ENCODE measurements around the gene STARD7. TPM values are rescaled to one million over a fixed set of nuclear protein-coding genes. Genes with fewer than 3 reads are reported as not detected.

STARD7 gene
- total and polyA plus RNA-seq, 9 of the 15 experiments (the other 6 are each of a cell fraction or from before 2014, with no cell fraction given): 90.9 to 196 (median 145) TPM

- H3K36me3 ChIP-seq (ENCODE audit: control insufficient read depth, insufficient read depth, low read length): peaks cover 22% of the 10 kb centered on the region; the same call in 2 of the 3 replicates
- no peak overlapping the region for H3K27ac ChIP-seq (ENCODE audit: extremely low read depth, low read depth, low read length)
- FAIRE-seq (no peak), ATAC-seq (no peak), DNase-seq (ENCODE audit: extremely low read depth in 1 of 4, low spot score in 3 of 4) (no peak)
- ChIA-PET CTCF (ENCODE audit: low intra/inter-chr PET ratio) (no interaction called here), POLR2A (interaction anchor here (0.5 to 1.9 kb wide), 3 partner anchors 12 to 414 kb away, joined by 3 to 6 read pairs (median 4); no protein-coding TSS in a partner anchor)
- no peaks in the 10 kb centered on the region for H4K20me1 ChIP-seq (replicated peaks; ENCODE audit: control insufficient read depth, insufficient read depth, low read length)
- TF ChIP-seq ZNF280A (IDR thresholded peaks at IDR 0.05; ENCODE audit: low read depth, partially characterized antibody) (no peak), ZNF408 (CRISPR knock-in tag; IDR thresholded peaks at IDR 0.05; ENCODE audit: low read depth) (no peak), XRCC3 (IDR thresholded peaks at IDR 0.05) (no peak), RBM34 (IDR thresholded peaks at IDR 0.05; ENCODE audit: borderline replicate concordance, insufficient read depth, low read length) (no peak), DIDO1 (tag; IDR thresholded peaks at IDR 0.05; ENCODE audit: low read depth) (no peak), NFYB (IDR thresholded peaks at IDR 0.05; ENCODE audit: extremely low read depth, insufficient read length) (no peak), ZNF274 (IDR thresholded peaks at IDR 0.05; ENCODE audit: borderline replicate concordance, low read depth, low read length) (no peak), ZNF431 (CRISPR knock-in tag; IDR thresholded peaks at IDR 0.05) (no peak), GTF2E2 (tag; IDR thresholded peaks at IDR 0.05) (no peak), POU5F1 (IDR thresholded peaks at IDR 0.05; ENCODE audit: borderline replicate concordance, low read depth, low read length, partially characterized antibody) (no peak), FOSL1 (tag; conservative IDR thresholded peaks at IDR 0.05) (no peak), ZNF444 (CRISPR knock-in tag; IDR thresholded peaks at IDR 0.05) (no peak), ZNF780A (CRISPR knock-in tag; IDR thresholded peaks at IDR 0.05) (no peak), CUX1 (CRISPR knock-in tag; IDR thresholded peaks at IDR 0.05) (no peak), CSDE1 (IDR thresholded peaks at IDR 0.05) (no peak), GATAD2B (IDR thresholded peaks at IDR 0.05; ENCODE audit: borderline replicate concordance) (no peak), ETS2 (tag; IDR thresholded peaks at IDR 0.05; ENCODE audit: borderline replicate concordance, poor library complexity, severe bottlenecking) (no peak), CXXC5 (CRISPR knock-in tag; IDR thresholded peaks at IDR 0.05) (no peak)
- peak overlapping the region in 1 of 2 experiments; percentile 19; a peak in 1 of 4 replicates for H3K9ac ChIP-seq (ENCODE audit: insufficient read depth in 1 of 2, low read depth in 2 of 2, low read length in 2 of 2)
- peaks cover 8 to 19% of the 10 kb centered on the region in 2 experiments; a peak in 4 of 5 replicates for H3K4me1 ChIP-seq (replicated peaks in 1 of 2; ENCODE audit: control insufficient read depth in 2 of 2, insufficient read depth in 2 of 2, low read length in 2 of 2)
- WGBS (ENCODE audit: insufficient coverage, low coverage, missing lambda C conversion rate): 81% methylated on average over 4 of the region's 4 CpGs
- H3K4me2 ChIP-seq (ENCODE audit: insufficient read depth, low read length): no peak overlapping the region
- H3K4me3 ChIP-seq: no peak overlapping the region
- in situ Hi-C loops (cut with MboI): no loop called here
- H2AFZ ChIP-seq (ENCODE audit: low read depth, low read length): no peak overlapping the region
- no peaks in the 10 kb centered on the region for H3K9me1 ChIP-seq (ENCODE audit: control insufficient read depth, insufficient read depth, low read length)
- H3K79me2 ChIP-seq (ENCODE audit: control insufficient read depth, insufficient read depth, low read length): no peaks in the 10 kb centered on the region
- intact Hi-C loops (cut with micrococcal nuclease): no loop called here
- no TSS peak for BruUV-seq (replicated peaks)
- no peaks in the 10 kb centered on the region for H3K9me3 ChIP-seq (replicated peaks; ENCODE audit: control insufficient read depth, insufficient read depth, low read depth, low read length)
- no peaks in the 10 kb centered on the region for H3K27me3 ChIP-seq (ENCODE audit: control insufficient read depth in 2 of 2, insufficient read depth in 2 of 2, low read length in 2 of 2)
Observed at GRCh38 chr2:96248624-96249023, 40.0 kb upstream of the STARD7 start.

Data from K562 (cell line).